GM10266 (cell line): ENCODE measurements around the gene GCNT4.

Experiments used
- DNase-seq: peaks from one replicate; pipeline ENCODE4 v3.0.0; 2012; ENCODE audit errors: extremely low spot score
- TF ChIP-seq, protein P1 (sequence below): IDR thresholded peaks from 2 replicates; pipeline ENCODE4 v1.5.1; 2012; ENCODE audit warnings: mild to moderate bottlenecking, low read depth; ENCODE audit not compliant: control insufficient read depth, insufficient read depth; ENCODE audit errors: missing control alignments

The GCNT4 gene

DNA sequence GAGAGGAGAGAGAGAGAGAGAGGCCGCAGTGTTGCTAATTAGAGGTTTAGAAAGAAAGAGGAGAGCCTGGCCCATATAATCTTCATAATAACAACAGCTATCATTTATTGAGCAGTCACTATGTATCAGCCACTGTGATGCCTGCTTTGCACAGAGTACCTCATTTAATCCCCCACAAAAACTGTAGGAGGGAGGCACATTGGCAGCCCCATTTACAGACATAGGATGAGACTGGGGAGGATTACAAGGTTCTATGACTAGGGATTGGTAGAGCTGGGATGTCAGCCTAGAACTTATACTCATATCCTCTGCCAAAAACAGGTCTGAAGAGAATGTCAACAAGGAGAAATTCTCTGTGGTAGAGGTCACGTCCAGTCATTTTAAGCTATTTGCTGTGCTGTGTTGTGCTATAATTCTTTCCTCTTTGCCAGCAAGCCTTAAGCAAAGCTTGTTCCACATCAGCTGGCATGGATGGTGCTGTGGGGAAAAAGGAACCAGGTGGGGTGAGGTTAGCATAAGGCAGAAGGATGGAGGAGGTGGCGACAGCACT is 6.7 kb upstream of the GCNT4 start:
- no peak for DNase-seq
- TF ChIP-seq, protein P1, sequence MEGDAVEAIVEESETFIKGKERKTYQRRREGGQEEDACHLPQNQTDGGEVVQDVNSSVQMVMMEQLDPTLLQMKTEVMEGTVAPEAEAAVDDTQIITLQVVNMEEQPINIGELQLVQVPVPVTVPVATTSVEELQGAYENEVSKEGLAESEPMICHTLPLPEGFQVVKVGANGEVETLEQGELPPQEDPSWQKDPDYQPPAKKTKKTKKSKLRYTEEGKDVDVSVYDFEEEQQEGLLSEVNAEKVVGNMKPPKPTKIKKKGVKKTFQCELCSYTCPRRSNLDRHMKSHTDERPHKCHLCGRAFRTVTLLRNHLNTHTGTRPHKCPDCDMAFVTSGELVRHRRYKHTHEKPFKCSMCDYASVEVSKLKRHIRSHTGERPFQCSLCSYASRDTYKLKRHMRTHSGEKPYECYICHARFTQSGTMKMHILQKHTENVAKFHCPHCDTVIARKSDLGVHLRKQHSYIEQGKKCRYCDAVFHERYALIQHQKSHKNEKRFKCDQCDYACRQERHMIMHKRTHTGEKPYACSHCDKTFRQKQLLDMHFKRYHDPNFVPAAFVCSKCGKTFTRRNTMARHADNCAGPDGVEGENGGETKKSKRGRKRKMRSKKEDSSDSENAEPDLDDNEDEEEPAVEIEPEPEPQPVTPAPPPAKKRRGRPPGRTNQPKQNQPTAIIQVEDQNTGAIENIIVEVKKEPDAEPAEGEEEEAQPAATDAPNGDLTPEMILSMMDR = no peak

DNA sequence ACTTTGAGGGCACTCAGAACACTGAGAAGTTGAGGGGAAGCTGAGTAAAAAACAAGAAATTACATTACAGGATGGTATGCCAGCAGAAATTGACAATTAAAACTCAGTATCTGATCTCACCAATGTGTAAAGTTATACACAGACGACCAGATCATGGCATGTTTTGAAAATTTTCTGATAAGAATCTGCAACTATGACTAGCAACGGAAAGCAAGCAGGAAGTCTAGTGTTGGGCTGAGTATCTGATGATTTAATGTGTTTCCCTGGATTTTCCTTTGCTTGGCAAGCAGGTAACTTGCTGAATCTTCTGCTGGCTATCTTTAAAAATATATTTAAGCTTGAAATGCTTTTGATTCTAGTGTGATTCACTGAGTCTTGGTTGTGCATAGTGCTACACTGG is 5.2 kb upstream of the GCNT4 start:
- no peak for DNase-seq
- TF ChIP-seq, protein P1 = no peak

DNA sequence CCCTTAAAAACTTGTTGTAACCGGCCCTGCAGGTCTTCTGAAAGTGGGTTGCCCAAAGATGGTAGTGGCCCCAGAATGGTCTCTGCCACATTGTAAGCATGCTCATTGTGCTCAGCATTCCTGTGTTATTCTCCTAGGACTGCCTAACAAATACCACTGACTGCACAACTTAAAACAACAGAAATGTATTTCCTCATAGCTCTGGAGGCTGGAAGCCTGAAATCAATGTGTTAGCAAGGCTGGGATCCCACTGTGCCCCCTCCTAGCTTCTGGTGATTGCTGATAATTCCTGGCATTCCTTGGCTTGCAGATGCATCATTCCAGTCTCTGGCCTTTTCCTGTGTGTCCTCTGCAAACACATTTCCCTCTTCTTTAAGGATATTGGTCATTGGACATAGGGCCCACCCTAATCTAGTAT is 3.4 kb upstream of the GCNT4 start:
- TF ChIP-seq, protein P1 = no peak
- DNase-seq = no peak

DNA sequence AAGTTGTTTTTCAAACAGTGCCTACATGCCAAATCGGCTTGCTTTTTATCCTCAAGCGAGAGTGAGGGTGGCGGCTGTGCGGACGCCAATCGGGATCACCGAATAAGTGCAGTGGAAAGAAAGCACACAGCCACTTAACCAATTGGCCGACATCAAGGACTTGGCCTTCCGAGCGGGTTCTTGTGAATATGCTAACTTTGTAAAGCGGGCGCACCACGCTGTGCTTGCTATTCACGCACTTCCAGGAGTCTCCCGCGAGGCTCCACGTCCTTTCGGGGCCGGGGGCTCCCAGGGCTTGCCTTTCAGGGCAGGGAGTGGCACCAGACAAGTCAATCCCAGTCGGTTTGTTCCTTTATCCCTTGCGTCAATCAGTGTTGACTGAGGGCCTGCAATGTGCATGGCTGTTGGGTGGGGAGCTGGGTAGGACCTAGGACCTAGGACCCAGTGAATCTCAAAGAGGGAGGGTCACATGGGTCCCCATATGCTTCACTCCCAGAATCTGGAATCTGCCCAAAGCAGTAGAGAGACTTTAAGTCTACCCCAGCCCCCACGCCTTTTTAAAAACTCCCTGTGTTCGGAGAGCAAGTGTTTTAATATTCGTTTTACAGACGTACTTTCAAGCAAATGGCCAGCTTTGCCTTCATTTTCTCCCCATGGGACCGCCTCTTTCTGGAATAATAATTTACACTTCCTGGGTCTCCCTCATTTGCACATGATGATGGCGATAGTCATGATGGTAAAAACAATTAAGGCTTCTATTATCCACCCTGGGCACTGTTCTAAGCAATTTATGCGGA is 2.0 kb upstream of the GCNT4 start:
- no peak for DNase-seq
- TF ChIP-seq, protein P1 = no peak

DNA sequence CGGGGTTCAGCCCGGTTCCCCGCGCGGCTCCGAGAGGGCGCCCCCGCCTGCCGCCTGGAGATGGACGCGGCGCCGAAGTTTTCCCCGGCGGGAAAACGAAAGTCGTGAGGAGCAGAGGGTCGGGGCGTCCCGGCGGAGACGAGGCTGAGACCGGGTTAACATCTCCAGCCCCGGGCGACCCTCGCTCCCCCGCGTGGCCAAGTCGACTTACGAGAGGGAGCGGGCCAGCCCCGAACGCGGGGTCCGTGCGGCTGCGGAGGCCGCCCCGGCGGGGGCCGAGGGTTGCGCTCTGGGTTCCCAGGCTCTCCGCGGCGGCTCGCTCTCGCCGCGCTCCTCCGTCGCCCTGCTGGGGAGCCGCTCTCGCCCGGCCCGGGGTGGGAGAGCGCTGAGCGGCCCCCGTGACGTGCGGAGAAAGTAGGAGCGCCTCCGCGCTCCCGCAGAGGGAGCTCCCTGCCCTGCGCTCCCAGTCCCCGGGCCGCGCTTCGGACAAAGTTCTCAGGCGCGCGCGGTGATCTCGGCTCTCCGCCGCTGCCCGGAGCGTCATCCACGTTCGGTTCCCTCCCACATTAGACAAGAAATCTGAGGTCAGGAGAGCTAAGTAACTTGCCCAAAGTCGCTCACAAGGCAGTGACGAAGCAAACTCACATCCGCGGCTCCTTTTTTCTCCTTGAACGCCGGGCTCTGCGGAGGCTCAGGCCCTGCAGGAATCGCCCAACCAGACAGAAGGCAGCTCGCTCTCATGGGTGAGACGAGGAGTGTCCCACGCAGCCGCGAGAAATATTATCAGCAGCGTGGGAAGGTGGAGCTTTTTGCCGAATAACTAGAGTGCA is 1.2 kb upstream of the GCNT4 start:
- peak; percentile 36 for DNase-seq
- TF ChIP-seq, protein P1 = peak; percentile 18

DNA sequence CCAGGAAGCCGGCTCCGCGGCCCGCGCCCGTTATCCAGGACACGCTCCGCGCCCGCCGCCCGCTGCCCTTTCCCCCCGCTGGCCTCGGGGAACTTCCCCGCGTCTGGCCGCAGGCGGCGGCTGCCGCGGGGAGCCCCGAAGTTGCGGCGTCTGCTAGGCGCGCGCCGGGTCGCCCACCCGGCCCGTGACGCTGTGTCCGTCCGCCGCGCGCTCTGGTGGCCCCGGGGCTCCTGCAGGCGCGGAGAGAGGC is 621 bp upstream of the GCNT4 start:
- TF ChIP-seq, protein P1 = no peak
- DNase-seq = peak; percentile 54
